HG03060 (cell line): Measurements from ENCODE around the gene MRAP2.
"Not testable (repeated sequence)": the region's sequence is repeated elsewhere in the genome, so short reads cannot be mapped to it uniquely, and the experiment has no call there.

Source experiments
- ATAC-seq: cut with Tn5 transposase; IDR thresholded peaks from one replicate; pipeline ENCODE4 v1.9.1; 2021; ENCODE audit warnings: low read depth, moderate number of reproducible peaks; ENCODE audit not compliant: unreplicated experiment

Gene MRAP2

GRCh38 chr6:84068873-84069272 lies 35.3 kb downstream of the MRAP2 start:
- not testable (repeated sequence) for ATAC-seq

- ATAC-seq, result no peak
These were observed 38.9 kb downstream of the MRAP2 start for GRCh38 chr6:84072442-84072997.

- no peak for ATAC-seq
These were observed 41.6 kb downstream of the MRAP2 start for GRCh38 chr6:84074988-84075781.

- ATAC-seq, result no peak
These were observed 44.1 kb downstream of the MRAP2 start for GRCh38 chr6:84077645-84078044.

GRCh38 chr6:84078335-84078734 lies 44.8 kb downstream of the MRAP2 start:
- no peak for ATAC-seq

GRCh38 chr6:84081222-84081621 lies 47.6 kb downstream of the MRAP2 start:
- ATAC-seq, result no peak

GRCh38 chr6:84082689-84083265 lies 49.2 kb downstream of the MRAP2 start:
- no peak for ATAC-seq

- not testable (repeated sequence) for ATAC-seq
These were observed 51.1 kb downstream of the MRAP2 start for GRCh38 chr6:84084705-84085104.

- ATAC-seq, result no peak
These were observed 52.5 kb downstream of the MRAP2 start for GRCh38 chr6:84086056-84086455.

- ATAC-seq, result no peak
These were observed 53.2 kb downstream of the MRAP2 start for GRCh38 chr6:84086545-84087429.

- ATAC-seq, result no peak
These were observed 55.5 kb downstream of the MRAP2 start for GRCh38 chr6:84089081-84089480.

- no peak for ATAC-seq
These were observed 56.0 kb downstream of the MRAP2 start for GRCh38 chr6:84089552-84089951.

- ATAC-seq, result no peak
These were observed 60.2 kb downstream of the MRAP2 start for GRCh38 chr6:84093441-84094435.

- no peak for ATAC-seq
These were observed 61.6 kb downstream of the MRAP2 start for GRCh38 chr6:84095156-84095555.

GRCh38 chr6:84103029-84103428 lies 69.5 kb downstream of the MRAP2 start:
- ATAC-seq, result no peak

GRCh38 chr6:84105215-84105924 lies 71.8 kb downstream of the MRAP2 start:
- not testable (repeated sequence) for ATAC-seq

- no peak for ATAC-seq
These were observed 73.9 kb downstream of the MRAP2 start for GRCh38 chr6:84107495-84107894.

GRCh38 chr6:84111351-84111750 lies 77.8 kb downstream of the MRAP2 start:
- not testable (repeated sequence) for ATAC-seq
